Erythroblast (primary cell): Measurements from ENCODE around the gene CELF4.

Experiments used
- GATA1 ChIP-seq: IDR thresholded peaks from 2 replicates; pipeline ENCODE4 v1.6.1; 2011; ENCODE audit warnings: low read depth, mild to moderate bottlenecking, control low read depth, low read length, moderate library complexity
- POLR2A ChIP-seq: IDR thresholded peaks from 2 replicates; pipeline ENCODE4 v1.6.1; 2011; ENCODE audit warnings: mild to moderate bottlenecking, low read length

DNA sequence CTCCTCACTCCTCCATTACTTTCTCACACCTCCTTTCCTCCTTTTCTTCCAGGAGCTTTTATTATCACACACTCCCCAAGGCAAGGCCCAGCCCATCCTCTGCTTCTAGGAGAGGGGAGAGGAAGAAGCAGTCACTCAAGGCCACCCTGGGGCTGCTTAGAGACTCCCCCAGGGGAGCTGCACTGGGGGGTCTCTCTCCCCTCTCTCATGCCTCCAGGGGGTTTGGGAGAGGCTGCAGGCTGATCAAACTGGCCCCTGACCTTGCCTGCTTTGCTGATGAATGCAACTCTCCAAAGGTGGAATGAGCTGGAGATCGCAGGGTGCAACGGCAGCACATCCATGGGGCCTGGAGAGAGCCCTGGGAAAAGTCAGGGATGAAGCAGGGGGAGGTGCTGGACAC lies 216.9 kb downstream of the CELF4 start:
- TF ChIP-seq POLR2A (no peak), GATA1 (no peak)
